ENCODE results near the gene MS4A10. TPM values are rescaled to one million over a fixed set of nuclear protein-coding genes. Genes with fewer than 3 reads are reported as not detected.

The MS4A10 gene
- total RNA-seq, 6 experiments from 2014 or later = not detected

GRCh38 chr11:60781981-60782316, 3.2 kb upstream of the MS4A10 start:
- peaks cover 20% of the 10 kb centered on the region for H3K27me3 Mint-ChIP-seq (ENCODE audit: insufficient read depth)
- H3K36me3 Mint-ChIP-seq (ENCODE audit: low read depth) = no peaks in the 10 kb centered on the region
- H3K4me1 Mint-ChIP-seq (ENCODE audit: low read depth) = peaks cover 24% of the 10 kb centered on the region
- H3K27ac Mint-ChIP-seq = no peak overlapping the region
- DNase-seq = no peak
- no peak overlapping the region for H3K4me3 Mint-ChIP-seq
- TF ChIP-seq CTCF (IDR thresholded peaks at IDR 0.05) = no peak
- no peaks in the 10 kb centered on the region for H3K9me3 Mint-ChIP-seq

GRCh38 chr11:60782393-60783140, 2.6 kb upstream of the MS4A10 start:
- no peak overlapping the region for H3K4me3 Mint-ChIP-seq
- no peak for TF ChIP-seq CTCF (IDR thresholded peaks at IDR 0.05)
- peaks cover 24% of the 10 kb centered on the region for H3K4me1 Mint-ChIP-seq (ENCODE audit: low read depth)
- no peak overlapping the region for H3K27ac Mint-ChIP-seq
- DNase-seq = no peak
- H3K36me3 Mint-ChIP-seq (ENCODE audit: low read depth) = no peaks in the 10 kb centered on the region
- no peaks in the 10 kb centered on the region for H3K9me3 Mint-ChIP-seq
- peaks cover 20% of the 10 kb centered on the region for H3K27me3 Mint-ChIP-seq (ENCODE audit: insufficient read depth)

GRCh38 chr11:60783141-60783484, 2.0 kb upstream of the MS4A10 start:
- H3K9me3 Mint-ChIP-seq = no peaks in the 10 kb centered on the region
- H3K27ac Mint-ChIP-seq = no peak overlapping the region
- peaks cover 20% of the 10 kb centered on the region for H3K27me3 Mint-ChIP-seq (ENCODE audit: insufficient read depth)
- H3K4me1 Mint-ChIP-seq (ENCODE audit: low read depth) = peaks cover 20% of the 10 kb centered on the region
- no peaks in the 10 kb centered on the region for H3K36me3 Mint-ChIP-seq (ENCODE audit: low read depth)
- no peak overlapping the region for H3K4me3 Mint-ChIP-seq
- no peak for DNase-seq
- no peak for TF ChIP-seq CTCF (IDR thresholded peaks at IDR 0.05)

GRCh38 chr11:60783911-60784310, 1.2 kb upstream of the MS4A10 start:
- Mint-ChIP-seq H3K9me3 (no peaks in the 10 kb centered on the region), H3K27ac (no peak overlapping the region), H3K4me3 (no peak overlapping the region), H3K36me3 (ENCODE audit: low read depth) (no peaks in the 10 kb centered on the region), H3K27me3 (ENCODE audit: insufficient read depth) (peaks cover 23% of the 10 kb centered on the region), H3K4me1 (ENCODE audit: low read depth) (peaks cover 20% of the 10 kb centered on the region)
- DNase-seq = no peak
- no peak for TF ChIP-seq CTCF (IDR thresholded peaks at IDR 0.05)

GRCh38 chr11:60785806-60786361, 751 bp downstream of the MS4A10 start:
- Mint-ChIP-seq H3K27ac (no peak overlapping the region), H3K4me1 (ENCODE audit: low read depth) (peaks cover 20% of the 10 kb centered on the region), H3K4me3 (no peak overlapping the region), H3K9me3 (no peaks in the 10 kb centered on the region), H3K27me3 (ENCODE audit: insufficient read depth) (peaks cover 27% of the 10 kb centered on the region), H3K36me3 (ENCODE audit: low read depth) (no peaks in the 10 kb centered on the region)
- DNase-seq = peak; percentile 60
- TF ChIP-seq CTCF (IDR thresholded peaks at IDR 0.05) = peak; percentile 17; the same call in 1 of the 2 replicates

Measured in HFFc6 (cell line).